ENCODE results near the gene CCDC116.
A peak's percentile ranks its signal among the peaks of the same experiment; 100 is the strongest.
"Not testable (repeated sequence)": the region's sequence is repeated elsewhere in the genome, so short reads cannot be mapped to it uniquely, and the experiment has no call there.

CCDC116 gene

DNA sequence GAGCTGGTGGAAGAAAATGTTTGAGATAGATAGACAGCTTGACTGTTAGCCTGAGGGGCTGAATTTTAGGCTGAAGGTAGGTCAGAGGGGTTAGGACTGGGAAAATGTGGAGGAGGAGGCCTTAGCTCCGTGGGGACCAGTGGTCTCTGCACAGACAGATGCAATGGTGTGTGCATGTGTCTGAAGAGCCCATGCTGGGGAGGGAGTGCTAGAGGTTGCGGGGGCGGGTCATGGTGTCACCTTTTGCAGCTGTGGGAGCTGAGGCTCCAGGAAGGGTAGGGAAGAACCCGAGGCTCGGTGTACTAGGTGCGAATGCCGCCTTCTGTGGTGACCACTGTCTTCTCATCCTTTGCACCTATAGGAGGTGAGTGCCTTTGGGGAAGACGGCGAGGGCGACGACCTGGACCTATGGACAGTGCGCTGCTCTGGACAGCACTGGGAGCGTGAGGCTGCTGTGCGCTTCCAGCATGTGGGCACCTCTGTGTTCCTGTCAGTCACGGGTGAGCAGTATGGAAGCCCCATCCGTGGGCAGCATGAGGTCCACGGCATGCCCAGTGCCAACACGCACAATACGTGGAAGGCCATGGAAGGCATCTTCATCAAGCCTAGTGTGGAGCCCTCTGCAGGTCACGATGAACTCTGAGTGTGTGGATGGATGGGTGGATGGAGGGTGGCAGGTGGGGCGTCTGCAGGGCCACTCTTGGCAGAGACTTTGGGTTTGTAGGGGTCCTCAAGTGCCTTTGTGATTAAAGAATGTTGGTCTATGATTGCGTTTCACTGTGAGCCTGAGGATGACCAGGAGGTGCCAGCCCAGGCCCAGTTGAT lies 11.2 kb downstream of the CCDC116 start:
- Histone ChIP-seq H3K4me1 (peaks cover 0 to 29% (median 21%) of the 10 kb centered on the region in 4 donors), H3K4me3 (peak overlapping the region in 1 of 2 donors; percentile 94), H3K27ac (no peak overlapping the region), H3K9me3 (no peaks in the 10 kb centered on the region), H3K27me3 (no peaks in the 10 kb centered on the region), H3K36me3 (peaks cover 0 to 8% (median 7%) of the 10 kb centered on the region in 3 donors)
- no peak for DNase-seq
- intact Hi-C loops (cut with DNase I; ENCODE audit: low total_unique reads): no loop called here
- TF ChIP-seq, protein P1, sequence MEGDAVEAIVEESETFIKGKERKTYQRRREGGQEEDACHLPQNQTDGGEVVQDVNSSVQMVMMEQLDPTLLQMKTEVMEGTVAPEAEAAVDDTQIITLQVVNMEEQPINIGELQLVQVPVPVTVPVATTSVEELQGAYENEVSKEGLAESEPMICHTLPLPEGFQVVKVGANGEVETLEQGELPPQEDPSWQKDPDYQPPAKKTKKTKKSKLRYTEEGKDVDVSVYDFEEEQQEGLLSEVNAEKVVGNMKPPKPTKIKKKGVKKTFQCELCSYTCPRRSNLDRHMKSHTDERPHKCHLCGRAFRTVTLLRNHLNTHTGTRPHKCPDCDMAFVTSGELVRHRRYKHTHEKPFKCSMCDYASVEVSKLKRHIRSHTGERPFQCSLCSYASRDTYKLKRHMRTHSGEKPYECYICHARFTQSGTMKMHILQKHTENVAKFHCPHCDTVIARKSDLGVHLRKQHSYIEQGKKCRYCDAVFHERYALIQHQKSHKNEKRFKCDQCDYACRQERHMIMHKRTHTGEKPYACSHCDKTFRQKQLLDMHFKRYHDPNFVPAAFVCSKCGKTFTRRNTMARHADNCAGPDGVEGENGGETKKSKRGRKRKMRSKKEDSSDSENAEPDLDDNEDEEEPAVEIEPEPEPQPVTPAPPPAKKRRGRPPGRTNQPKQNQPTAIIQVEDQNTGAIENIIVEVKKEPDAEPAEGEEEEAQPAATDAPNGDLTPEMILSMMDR (IDR thresholded peaks at IDR 0.05): no peak

DNA sequence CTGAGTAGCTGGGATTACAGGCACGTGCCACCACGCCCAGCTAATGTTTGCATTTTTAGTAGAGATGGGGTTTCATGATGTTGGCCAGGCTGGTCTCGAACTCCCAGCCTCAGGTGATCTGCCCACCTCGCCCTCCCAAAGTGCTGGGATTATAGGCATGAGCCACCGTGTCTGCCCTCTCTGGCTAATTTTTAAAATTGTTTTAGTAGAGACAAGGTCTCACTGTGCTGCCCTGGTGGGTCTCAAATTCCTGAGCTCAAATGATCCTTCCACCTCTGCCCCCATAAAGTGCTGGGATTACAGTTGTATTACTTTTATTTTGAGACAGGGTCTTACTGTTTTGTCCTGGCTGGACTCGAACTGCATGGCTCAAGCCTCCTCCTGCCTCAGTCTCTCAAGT lies 13.0 kb downstream of the CCDC116 start:
- peaks cover 0 to 29% (median 21%) of the 10 kb centered on the region in 4 donors for H3K4me1 ChIP-seq
- H3K9me3 ChIP-seq; H3K27ac ChIP-seq; DNase-seq; H3K27me3 ChIP-seq; H3K36me3 ChIP-seq; H3K4me3 ChIP-seq; intact Hi-C loops (cut with DNase I; ENCODE audit: low total_unique reads): not testable (repeated sequence)

DNA sequence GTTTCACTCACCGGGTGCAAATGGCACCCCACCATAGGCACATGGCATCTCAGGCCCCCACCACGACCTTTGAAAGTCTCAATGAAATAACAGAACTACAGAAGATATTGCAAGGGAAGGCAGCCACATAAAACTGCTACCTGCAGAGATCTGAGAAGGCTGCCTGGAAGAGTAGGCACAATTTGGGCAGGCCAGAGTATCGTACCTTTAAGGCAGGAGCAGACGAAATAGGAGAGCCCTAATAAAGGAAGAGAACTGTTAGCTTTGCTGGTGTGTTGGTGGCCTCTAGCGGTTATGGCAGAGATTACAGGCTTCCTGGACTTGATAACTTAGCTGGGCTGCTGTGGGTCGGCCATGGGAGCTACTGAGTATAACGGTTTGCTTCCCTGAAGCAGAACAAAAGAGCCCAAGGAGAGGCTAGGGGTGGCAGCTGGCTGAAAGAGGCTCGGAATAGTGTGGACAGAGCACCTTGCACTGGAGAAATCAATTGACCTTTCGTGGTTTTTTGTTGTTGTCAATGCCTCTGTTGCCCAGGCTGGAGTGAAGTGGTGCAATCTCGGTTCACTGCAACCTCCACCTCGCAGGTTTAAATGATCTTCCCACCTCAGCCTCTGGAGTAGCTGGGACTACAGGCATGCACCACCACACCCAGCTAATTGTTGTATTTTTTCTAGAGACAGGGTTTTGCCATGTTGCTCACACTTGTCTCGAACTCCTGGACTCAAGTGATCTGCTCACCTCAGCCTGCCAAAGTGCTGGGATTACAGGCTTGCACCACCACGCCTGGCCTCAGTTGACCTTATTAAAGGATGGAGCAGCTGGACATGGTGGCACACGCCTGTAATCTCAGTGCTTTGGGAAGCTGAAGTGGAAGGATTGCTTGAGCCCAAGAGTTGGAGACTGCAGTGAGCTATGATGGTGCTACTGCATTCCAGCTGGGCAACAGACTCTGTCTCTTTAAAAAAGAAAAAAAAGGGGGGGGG lies 14.3 kb downstream of the CCDC116 start:
- peaks cover 0 to 8% (median 7%) of the 10 kb centered on the region in 3 donors for H3K36me3 ChIP-seq
- H3K27me3 ChIP-seq: no peaks in the 10 kb centered on the region
- H3K4me1 ChIP-seq: peaks cover 0 to 30% (median 22%) of the 10 kb centered on the region in 4 donors
- TF ChIP-seq, protein P1 (IDR thresholded peaks at IDR 0.05): peak; percentile 81 to 89
- no peak overlapping the region for H3K27ac ChIP-seq
- intact Hi-C loops (cut with DNase I; ENCODE audit: low total_unique reads): no loop called here
- peak; percentile 78 to 88 for DNase-seq
- H3K9me3 ChIP-seq: no peaks in the 10 kb centered on the region
- H3K4me3 ChIP-seq: no peak overlapping the region

DNA sequence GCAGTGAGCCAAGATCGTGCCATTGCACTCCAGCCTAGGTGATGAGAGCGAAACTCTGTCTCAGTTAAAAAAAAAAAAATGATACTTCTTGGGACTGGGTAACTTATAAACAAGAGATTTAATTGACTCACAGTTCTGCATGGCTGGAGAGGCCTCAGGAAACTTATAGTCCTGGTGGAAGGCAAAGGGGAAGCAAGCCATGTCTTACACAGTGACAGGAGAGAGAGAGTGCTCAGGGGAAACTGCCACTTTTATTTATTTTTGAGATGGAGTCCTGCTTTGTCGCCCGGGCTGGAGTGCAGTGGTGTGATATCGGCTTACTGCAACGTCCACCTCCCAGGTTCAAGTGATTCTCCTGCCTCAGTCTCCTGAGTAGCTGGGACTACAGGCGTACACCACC lies 17.7 kb downstream of the CCDC116 start:
- intact Hi-C loops (cut with DNase I; ENCODE audit: low total_unique reads): no loop called here
- Histone ChIP-seq H3K9me3 (no peaks in the 10 kb centered on the region), H3K4me3 (no peak overlapping the region), H3K4me1 (peaks cover 0 to 24% (median 15%) of the 10 kb centered on the region in 4 donors), H3K27me3 (peaks cover 0 to 12% of the 10 kb centered on the region in 2 donors), H3K36me3 (peaks cover 0 to 5% (median 3%) of the 10 kb centered on the region in 3 donors), H3K27ac (no peak overlapping the region)
- no peak for DNase-seq
- TF ChIP-seq, protein P1 (IDR thresholded peaks at IDR 0.05): no peak

DNA sequence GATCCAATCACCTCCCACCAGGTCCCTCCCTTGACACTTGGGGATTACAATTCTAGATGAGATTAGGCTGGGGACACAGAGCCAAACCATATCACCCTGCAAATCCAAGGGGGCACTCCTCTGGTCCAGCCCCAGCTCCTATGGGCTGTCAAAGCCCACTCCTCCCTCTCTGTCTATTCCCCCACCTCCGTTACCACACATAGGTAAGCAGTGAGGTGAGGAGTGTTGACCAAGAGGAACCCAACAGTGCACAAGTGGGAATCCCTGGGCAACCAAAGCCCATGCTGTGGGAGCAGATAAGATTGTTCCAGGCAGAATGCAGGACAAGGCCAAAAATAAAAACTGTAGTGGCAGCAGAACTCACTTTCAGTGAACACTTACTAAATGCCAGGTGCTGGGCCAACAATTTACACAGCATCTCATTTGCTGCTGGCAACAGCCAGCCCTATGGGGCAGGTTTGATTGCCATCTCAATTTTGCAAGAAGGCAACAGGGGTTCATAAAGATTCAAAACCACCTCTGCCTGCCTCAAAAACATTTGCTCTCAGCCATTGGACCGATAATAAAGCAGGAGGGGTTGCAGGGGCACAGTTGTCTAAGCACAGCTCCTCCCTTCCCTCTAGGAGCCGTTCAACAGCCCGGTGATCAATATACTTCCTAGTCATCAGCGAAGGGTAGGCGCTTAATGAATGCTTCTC lies 18.4 kb downstream of the CCDC116 start:
- no peak for DNase-seq
- Histone ChIP-seq H3K9me3 (no peaks in the 10 kb centered on the region), H3K4me3 (peak overlapping the region in 1 of 2 donors; percentile 71), H3K4me1 (peaks cover 0 to 24% (median 15%) of the 10 kb centered on the region in 4 donors), H3K27me3 (peaks cover 0 to 15% of the 10 kb centered on the region in 2 donors), H3K36me3 (peaks cover 0 to 3% (median 0%) of the 10 kb centered on the region in 3 donors), H3K27ac (no peak overlapping the region)
- intact Hi-C loops (cut with DNase I; ENCODE audit: low total_unique reads): no loop called here
- TF ChIP-seq, protein P1 (IDR thresholded peaks at IDR 0.05): no peak
